Retina (tissue), 1 donor: Measurements from ENCODE around the gene ODF2L.

Source experiments
- DNase-seq: peaks from one replicate; pipeline ENCODE4 v3.0.0-alpha.2; 2016

Gene ODF2L

DNA sequence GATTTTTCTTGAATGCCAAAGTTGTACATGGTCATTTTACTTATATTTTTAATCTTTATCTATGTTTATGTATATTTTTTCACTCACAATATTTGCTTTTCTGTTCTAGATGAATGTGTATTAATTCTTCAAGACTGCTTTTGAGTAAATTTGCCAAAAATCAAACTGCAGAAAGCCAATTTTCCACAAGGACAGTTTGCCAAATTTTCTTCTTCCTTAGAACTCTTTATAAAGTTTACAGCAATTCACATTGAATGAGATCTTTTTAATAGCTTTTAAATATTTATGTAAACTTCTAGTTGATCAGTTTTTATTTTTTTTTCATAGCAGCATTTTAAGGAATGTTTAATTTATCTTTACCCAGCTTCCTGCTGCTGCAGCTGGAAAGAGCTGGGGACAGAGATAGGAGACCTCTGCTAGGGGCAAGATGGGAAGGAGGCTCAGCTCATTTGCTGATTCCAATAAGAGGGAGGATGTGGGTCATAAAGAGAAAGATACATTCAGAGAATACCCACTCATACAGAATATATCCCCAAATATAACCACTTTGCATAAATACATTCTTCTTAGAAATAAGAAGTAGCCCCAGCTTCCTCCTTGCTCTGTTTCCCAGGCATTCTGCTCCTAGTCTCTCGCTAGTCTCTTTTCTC is 93.0 kb downstream of the ODF2L start:
- no peak for DNase-seq
